DMS53 treated with DMSO at 0.1 percent for 48 hours (cell line): ENCODE data around the gene CFAP20DC.
"Not testable (repeated sequence)": the region's sequence is repeated elsewhere in the genome, so short reads cannot be mapped to it uniquely, and the experiment has no call there.

Experiments
- DNase-seq: peaks from one replicate; lab custom pipeline; 2025; ENCODE audit not compliant: unreplicated experiment; lab: John Stamatoyannopoulos, UW

The CFAP20DC gene

GRCh38 chr3:59049671-59050331 is at the start of gene CFAP20DC:
TSS of gene CFAP20DC (minus strand) at chr3:59050025. CDS start at chr3:59049631, 394 bp downstream.
- DNase-seq: peak; percentile 41

DNA sequence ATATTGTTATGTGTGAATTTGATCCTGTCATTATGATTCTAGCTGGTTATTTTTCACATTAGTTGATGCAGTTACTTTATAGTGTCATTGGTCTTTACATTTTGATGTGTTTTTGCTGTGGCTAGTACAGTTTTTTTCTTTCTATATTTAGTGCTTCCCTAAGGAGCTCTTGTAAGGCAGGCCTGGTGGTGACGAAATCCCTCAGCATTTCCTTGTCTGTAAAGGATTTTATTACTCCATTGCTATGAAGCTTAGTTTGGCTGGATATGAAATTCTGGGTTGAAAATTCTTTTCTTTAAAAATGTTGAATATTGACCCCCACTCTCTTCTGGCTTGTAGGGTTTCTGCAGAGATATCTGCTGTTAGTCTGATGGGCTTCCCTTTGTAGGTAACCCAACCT is 48.7 kb upstream of the CFAP20DC start:
- DNase-seq: not testable (repeated sequence)

GRCh38 chr3:59094446-59094845 is 44.6 kb upstream of the CFAP20DC start:
- DNase-seq: no peak

GRCh38 chr3:59093521-59093920 is 43.7 kb upstream of the CFAP20DC start:
- no peak for DNase-seq

- no peak for DNase-seq
These were observed 38.9 kb upstream of the CFAP20DC start for GRCh38 chr3:59088761-59089160.

DNA sequence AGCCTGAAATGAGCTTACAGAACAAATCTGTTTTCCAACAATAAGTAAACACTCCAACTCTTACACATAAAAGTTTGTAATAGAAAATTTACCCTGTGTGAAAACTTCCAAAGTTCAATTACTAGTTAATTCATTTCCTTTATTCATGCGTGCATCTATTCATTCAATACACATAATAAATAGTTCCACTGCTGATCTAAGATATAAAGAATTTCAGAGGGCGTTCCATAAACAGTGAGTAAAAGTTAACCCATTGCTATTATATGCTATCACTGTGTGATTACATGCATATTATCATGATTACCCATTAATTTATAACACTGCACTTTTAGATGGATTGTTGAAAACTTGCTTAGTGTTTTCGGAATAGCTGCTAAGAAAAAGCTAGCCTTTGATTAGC is 36.2 kb upstream of the CFAP20DC start:
- DNase-seq: no peak

DNA sequence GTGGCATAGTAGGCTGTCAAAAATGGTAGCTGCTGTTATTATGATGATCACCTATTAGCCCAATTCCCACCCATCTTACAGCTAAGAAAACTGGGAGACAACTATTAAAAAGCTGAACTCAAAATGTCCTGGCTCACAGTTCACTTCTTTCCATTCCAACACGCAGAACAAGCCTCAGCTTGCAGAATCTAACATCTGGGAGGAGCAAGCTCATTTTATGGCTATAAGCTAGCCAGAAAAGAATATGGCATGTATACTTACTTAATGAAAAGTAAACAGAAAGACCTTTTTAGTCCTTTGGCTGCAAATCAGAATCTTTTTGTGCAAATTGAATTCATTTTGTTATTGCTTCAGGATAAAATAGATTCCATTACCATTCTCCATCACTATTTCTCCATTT is 34.8 kb upstream of the CFAP20DC start:
- no peak for DNase-seq

DNA sequence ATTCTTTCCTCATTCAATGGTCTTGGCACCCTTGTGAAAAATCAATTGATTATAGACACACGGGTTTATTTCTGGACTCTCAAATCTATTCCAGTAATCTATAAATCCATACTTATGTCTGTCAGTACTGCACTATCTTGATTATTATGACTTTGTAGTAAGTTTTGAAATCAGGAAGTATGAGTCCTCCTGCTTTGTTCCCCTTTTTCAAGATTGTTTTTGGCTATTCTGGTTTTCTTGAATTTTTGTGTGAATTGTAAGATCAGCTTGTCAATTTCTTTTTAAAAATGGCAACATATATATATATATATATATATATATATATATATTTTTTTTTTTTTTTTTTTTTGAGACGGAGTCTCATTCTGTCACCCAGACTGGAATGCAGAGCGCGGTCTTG is 32.3 kb upstream of the CFAP20DC start:
- DNase-seq: no peak

DNA sequence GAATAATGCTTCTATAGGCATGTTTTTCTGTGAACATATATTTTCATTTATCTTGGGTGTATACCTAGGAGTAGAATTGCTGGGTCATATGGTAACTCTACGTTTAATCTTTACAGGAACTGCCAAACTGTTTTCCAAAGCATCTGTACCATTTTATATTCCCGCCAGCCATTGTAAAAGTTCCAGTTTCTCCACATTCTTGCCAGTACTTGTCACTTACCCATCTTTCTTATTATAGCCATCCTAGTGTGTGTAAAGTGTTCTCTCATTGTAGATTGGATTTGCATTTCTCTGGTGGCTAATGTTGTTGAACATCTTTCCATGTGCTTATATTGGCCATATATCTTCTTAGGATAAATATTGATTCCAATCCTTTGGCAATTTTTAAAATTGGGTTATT is 31.2 kb upstream of the CFAP20DC start:
- no peak for DNase-seq

DNA sequence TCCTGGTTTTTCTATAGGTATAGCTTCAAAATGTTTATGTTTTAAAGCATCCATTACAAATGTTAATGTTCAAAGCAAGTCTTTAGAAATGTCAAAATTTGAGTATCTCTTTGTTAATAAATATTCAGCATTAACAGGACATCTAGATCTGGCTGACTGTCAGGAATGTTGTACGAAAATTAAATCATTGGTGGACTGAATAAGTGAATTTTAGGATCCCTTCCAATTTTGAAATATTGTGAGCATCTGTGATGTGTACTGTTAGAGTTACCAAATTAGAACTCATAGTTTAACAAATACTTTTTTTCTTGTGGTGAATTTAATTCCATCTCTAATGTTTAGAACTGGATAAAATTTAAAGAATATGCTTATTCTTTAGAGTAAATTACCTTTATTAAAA is 30.1 kb upstream of the CFAP20DC start:
- DNase-seq: no peak

DNA sequence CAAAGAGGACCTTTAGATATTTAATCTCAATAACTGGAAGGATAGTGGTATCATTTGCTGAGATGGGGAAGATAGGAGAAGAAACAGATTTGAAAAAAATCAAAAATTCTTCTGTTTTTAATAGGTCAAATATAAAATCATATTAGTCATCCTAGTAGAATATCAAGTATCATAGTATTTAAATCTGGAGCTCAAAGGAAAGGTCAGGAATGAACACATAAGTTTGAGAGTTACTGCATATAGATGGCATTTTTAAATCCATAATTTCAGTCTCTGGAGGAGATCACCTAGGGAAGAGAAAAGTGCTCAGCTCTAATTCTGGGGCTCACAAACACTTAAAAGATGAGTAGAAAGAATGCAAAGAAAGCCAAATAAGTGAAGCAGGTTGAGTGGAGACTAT is 24.9 kb upstream of the CFAP20DC start:
- no peak for DNase-seq

DNA sequence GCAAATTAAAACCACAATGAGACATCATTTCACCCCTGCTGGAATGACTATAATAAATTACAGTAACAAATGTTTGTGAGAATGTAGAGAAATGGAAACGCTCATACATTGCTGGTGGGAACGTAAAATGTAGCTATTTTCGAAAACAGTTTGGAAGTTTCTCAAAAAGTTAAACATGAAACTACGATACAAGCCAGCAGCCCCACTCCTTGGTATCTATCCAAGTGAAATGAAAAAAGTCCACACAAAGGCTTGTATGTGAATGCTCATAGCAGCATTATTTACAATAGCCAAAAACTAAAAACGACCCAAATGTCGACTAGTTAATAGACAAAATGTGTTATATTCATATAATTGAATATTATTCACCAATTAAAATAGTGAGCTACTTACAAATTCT is 22.9 kb upstream of the CFAP20DC start:
- DNase-seq: no peak

DNA sequence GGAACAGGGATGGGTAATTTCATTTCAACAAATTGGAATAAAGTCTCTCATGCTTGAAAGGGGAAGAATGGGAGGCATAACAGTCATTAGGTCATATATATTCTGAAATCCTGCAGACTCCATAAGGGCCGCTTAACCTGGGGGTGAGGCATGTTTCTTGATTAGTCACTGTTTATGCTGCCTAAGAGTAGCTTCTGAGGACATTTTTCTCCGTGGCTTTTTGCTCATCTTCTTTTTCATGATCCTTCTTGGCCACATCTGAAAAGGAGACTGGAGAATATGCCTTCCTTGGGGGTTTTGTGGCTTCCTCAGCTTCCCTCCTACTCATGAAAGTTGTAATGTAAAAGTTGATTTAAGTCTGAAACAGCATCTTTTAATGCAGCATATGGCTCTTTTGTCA is 20.0 kb upstream of the CFAP20DC start:
- no peak for DNase-seq

- DNase-seq: no peak
These were observed 15.4 kb upstream of the CFAP20DC start for GRCh38 chr3:59065240-59065639.

DNA sequence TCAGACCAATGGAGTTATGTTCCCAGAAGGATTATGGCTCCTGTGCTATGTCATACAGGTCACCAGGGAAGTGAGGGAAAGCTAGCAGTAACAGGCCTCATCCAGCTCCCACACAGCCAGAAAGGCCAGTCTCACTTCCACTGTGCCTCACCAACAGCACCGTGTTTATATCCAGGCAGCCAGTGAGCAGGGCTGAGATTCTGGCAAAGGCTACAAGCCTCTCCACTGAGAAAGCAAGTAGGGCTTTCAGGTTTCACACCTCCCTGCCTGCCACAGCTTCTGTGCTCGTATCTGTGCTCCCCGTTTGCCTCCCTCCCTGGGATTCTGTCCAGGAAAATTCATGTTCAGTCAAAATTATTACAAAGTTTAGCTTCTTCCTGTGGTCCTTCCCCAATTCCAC is 14.9 kb upstream of the CFAP20DC start:
- DNase-seq: no peak

DNA sequence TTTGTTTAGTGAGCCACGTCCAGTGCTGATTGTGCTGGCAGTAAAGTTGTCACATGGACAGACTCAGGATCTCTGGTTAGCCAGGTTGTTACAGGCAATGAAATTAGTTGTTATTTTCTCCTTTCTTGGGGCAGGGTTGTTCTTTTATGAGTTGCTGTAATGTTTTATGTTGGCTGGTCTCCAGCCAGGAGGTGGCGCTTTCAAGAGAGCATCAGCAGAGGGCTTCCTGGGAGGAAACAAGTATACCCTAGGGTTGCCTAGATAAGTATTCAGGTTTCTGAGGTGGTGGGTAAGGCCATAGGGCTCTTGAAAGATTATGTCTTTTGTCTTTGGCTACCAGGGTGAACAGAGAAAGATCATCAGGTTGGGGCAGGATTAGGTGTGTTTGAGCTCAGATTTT is 14.5 kb upstream of the CFAP20DC start:
- DNase-seq: no peak

- DNase-seq: no peak
These were observed 6.9 kb upstream of the CFAP20DC start for GRCh38 chr3:59056706-59057105.

GRCh38 chr3:59052803-59053411 is 3.1 kb upstream of the CFAP20DC start:
- DNase-seq: no peak

GRCh38 chr3:59050811-59051414 is 1.1 kb upstream of the CFAP20DC start:
- DNase-seq: not testable (repeated sequence)

DNA sequence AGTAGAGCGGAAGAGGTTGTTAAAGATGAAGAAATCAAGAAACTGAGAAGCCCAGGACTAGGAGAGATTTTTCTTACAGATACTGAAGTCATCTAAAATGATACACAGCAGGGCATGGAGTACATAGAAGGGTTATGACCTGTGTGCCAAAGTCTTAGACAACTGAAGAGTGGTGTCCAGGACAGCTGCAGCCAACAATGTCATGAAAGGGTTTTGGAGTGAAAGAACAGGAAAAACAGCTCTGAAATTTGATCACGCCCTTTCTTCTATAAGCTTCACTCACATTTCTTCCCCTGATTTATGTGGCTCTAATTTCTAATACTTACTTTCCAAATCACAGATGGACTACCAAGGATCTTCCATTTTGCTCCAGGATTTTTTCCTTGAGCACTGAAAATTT is 3.0 kb downstream of the CFAP20DC start:
- peak; percentile 5 for DNase-seq

DNA sequence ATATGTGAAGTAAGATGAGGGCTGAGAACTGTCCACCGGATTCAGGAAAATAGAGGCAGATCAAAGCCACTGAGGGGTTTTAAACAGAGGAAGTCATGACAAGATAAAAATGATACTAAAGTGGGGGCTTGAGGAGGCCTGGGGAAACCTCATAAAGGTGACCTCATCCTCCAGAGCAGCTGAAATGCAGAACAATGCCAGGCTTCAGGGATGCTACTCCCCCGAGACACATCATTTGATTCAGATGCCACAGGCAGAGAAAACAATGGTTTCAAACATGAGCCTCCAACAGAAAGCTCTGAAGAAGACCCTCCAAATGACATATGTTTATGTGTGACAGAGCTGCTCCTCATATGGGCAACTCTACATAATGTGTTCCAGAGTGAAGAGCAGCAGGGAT is 6.4 kb downstream of the CFAP20DC start:
- no peak for DNase-seq

- DNase-seq: no peak
These were observed 8.9 kb downstream of the CFAP20DC start for GRCh38 chr3:59040902-59041301.

GRCh38 chr3:59027607-59028006 is 22.2 kb downstream of the CFAP20DC start:
- no peak for DNase-seq
